HG03066 (cell line): ENCODE measurements around the gene OR8I2.
"Not testable (repeated sequence)": the region's sequence is repeated elsewhere in the genome, so short reads cannot be mapped to it uniquely, and the experiment has no call there.

ENCODE experiments used
- ATAC-seq: cut with Tn5 transposase; IDR thresholded peaks from one replicate; pipeline ENCODE4 v1.9.1; 2021; ENCODE audit warnings: low read depth; ENCODE audit not compliant: unreplicated experiment

OR8I2 gene

DNA sequence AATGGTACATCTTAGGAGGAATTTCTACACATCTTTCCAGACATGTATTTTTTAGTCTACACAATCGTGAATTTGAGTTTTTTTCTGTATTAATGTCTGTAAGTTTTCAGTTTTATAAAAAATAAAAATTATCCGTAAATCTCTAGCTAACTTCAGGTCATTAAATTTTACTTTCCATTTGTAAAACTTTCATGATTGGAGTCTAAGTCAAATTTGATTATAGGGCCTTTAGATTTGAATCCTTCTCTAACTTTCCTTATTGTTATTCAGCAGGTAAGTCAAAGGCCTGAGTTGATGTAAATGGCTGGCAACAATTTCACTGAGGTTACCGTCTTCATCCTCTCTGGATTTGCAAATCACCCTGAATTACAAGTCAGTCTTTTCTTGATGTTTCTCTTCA is at the start of gene OR8I2:
OR8I2 (plus strand) TSS at position 301 of the 400 bp plus-strand sequence; CDS start at position 301, 0 bp downstream.
- no peak for ATAC-seq

DNA sequence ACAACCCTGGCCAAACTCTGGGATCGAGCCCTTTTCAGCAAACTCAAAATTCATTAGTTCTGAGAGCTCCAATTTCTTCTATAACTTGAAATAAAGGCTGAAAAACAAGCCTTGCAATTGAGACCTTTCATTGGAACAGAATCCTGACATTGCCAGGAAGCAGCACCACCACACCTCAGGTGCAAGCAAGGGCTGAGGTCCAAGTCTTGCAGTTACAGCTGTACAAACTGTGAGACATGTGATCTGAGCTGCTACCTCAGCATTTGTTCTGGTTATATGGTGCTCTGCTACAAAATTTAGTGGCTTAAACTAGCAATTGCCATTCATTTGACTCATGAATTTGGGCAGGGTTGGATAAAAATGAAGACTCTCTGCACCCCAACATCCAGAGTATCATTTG is 47.6 kb upstream of the OR8I2 start:
- no peak for ATAC-seq

DNA sequence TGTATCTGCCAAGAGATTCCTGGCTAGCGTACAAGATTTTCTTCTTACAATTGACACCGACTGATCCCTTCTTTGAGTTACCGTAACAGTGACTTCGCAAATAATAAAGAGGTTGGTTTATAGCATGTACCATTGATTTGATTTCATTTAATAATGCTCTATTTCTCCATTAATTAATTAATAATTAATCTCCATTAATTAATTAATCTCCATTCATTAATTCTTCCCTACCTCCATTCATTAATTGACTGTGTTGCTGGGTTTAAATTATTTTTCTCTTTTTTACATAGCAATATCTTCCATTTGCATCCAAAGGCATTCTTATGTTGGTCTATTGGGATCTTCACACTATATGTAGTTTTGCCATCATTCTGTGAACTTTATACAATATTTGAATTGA is 44.6 kb upstream of the OR8I2 start:
- no peak for ATAC-seq

DNA sequence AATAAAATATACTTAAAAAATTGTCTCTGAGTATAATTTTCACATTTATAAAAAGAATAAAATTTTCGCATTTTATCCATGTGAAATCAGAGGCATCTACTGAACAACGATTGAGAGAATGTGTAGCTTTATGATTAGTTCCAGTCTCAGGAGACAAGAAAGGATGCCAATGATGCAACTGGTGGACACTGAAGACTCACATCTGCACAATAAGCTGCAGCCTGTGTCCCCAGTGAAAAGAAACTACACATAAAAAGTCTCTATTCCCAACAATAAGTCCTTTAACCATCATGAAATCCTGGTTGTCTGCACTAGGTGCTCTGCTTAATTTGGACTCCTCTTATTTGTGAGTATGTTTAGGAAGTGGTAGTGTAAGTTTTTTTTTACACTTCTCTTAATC is 43.6 kb upstream of the OR8I2 start:
- no peak for ATAC-seq

DNA sequence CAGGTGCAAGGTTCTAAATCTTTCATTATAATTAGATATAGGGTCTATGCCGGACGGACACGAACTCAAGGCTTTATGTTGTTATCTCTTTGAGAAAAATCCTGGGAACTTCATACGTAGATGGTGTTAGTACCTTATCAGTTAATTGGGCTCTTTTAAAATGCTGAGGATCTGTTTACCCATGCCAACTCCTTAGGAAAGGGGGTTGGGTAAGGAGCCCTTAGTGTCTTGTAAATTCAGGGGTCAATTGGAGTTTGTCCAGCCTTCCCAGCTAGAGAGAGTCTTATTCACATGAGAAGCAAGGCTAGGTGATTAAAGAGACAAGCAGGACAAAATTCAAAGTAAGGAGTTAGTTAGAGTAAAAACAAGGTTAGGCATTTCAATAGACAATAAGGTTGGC is 36.7 kb upstream of the OR8I2 start:
- not testable (repeated sequence) for ATAC-seq

DNA sequence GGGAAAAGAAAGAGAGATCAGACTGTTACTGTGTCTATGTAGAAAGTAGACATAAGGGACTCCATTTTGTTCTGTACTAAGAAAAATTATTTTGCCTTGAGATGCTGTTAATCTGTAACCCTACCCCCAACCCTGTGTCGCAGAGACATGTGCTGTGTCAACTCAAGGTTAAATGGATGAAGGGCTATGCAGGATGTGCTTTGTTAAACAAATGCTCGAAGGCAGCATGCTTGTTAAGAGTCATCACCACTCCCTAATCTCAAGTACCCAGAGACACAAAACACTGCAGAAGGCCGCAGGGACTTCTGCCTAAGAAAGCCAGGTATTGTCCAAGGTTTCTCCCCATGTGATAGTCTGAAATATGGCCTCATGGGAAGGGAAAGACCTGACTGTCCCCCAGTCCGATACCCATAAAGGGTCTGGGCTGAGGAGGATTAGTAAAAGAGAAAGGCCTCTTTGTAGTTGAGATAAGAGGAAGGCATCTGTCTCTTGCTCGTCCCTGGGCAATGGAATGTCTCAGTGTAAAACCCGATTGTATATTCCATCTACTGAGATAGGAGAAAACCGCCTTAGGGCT is 35.4 kb upstream of the OR8I2 start:
- ATAC-seq: not testable (repeated sequence)

DNA sequence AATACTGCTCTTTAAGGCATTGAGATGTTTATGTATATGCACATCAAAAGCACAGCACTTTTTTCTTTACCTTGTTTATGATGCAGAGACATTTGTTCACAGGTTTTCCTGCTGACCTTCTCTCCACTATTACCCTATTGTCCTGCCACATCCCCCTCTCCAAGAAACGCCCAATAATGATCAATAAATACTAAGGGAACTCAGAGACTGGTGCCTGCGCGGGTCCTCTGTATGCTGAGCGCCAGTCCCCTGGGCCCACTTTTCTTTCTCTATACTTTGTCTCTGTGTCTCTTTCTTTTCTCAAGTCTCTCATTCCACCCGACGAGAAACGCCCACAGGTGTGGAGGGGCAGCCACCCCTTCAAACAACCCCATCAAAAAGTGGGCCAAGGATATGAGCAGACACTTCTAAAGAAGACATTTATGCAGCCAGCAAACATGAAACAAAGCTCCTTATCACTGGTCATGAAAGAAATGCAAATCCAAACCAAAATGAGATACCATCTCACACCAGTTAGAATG is 34.8 kb upstream of the OR8I2 start:
- ATAC-seq: not testable (repeated sequence)

DNA sequence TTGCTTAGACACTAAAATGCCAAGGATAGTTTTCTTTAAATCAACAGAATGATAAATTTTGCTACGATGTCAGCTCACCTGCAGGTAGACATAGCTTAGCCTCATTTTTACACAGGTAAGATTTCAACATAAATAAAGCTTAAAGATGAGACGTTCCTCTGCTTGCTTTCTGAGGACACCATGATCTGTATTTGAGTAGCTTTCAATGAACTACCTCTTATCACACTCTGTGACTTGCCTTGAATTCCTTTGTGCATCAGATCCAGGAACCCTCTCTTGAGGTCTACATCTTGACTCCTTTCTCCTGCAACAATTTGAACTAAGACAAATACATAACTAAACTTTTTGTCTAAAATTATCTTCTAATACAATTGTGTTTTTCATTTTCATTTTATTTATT is 26.1 kb upstream of the OR8I2 start:
- no peak for ATAC-seq

DNA sequence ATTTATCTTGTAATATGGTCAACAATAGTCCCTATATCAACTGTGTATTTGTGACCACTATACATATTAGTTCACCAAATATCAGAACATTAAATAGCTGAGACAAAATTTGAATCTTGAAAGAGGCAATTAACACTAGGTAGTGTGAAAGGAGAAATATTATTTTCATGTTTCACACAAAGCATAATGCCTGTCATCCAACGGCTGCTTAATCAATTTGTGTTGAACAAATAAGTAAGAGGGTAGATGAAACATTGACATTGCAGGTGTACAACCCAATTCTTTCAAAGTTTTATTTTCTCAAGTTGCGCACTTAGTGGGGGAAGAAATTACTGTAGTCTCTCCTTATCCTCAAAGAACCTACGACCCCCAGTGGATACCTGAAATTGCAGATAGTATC is 3.4 kb upstream of the OR8I2 start:
- ATAC-seq: no peak

DNA sequence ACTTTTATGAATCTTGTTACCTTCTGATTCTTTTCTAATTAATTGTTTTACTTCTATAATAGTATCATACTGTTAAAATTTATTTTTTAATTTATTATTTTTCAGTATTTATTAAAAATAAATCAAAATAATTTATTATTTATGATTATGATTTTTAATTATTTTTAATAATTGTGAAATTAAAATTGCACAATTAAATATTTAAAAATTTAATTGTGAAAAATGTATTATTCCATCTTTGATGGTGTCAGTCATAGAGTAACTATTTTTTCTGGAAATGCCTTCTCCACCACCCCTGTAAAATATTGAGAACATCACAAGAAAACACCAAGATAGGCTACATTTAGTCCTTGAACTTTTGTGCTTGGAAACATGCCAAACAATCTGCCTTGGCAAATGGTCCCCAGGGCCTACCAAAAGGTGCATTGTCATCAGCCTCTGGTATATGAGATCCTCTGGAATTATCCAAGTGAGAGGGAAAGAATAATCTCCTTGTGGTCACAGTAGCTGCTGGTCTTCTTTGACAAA is 10.2 kb downstream of the OR8I2 start, which contains the start of gene OR8H2:
OR8H2 (plus strand) TSS at position 478 of the 528 bp plus-strand sequence. CDS start 1,356 bp downstream, outside the sequence.
- ATAC-seq: no peak

DNA sequence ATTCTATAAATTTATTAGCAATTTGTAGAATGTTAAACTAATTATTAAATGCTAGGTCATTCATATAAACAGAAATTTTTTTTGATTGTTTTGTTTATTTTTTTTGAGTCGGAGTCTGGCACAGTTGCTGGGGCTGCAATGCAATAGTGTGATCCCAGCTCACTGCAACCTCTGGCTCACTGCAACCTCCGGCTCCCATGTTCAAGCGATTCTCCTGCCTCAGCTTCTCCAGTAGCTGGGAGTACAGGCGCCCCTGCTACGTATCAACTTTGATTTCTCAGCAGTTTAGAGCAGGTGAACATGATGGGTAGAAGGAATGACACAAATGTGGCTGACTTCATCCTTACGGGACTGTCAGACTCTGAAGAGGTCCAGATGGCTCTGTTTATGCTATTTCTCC is 29.0 kb downstream of the OR8I2 start, which contains the start of gene OR8H3:
OR8H3 (plus strand) TSS at position 301 of the 400 bp plus-strand sequence; CDS start at position 301, 0 bp downstream.
- no peak for ATAC-seq

DNA sequence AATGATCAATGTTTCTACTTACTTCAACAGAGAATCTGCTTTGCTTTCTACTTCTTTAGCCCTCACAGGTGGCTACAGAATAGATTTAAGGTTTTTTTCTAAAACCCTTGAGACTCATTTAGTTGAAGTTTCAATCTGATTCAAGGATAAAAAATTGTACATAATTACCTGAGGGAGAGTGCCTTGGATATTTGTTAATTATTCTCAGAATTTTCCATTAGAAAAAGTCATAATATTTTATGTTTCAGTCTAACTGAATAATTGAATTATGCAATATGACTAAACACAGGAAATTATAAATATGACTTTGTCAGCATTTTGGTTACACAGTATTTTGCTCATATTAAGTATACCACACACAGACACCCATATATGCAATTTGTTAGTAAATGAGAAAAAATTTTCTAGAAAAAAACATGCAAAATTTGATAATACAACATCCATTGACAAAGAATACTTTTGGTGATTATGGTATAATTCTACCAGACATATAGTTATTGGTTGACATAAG is 47.1 kb downstream of the OR8I2 start, which contains the start of gene OR8J3:
OR8J3 (minus strand) TSS at position 51 of the 511 bp plus-strand sequence. CDS start 2,483 bp downstream, outside the sequence.
- no peak for ATAC-seq

DNA sequence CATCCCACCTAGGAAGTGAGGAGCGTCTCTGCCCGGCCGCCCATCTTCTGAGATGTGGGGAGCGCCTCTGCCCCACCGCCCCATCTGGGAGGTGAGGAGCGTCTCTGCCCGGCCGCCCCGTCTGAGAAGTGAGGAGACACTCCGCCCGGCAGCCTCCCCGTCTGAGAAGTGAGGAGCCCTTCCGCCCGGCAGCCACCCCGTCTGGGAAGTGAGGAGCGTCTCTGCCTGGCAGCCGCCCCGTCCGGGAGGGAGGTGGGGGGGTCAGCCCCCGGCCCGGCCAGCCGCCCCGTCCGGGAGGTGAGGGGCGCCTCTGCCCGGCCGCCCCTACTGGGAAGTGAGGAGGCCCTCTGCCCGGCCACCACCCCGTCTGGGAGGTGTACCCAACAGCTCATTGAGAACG is 50.6 kb downstream of the OR8I2 start:
- ATAC-seq: not testable (repeated sequence)
